GM18907 (cell line): ENCODE data around the gene TSHR.
"Not testable (repeated sequence)": the region's sequence is repeated elsewhere in the genome, so short reads cannot be mapped to it uniquely, and the experiment has no call there.

Experiments
- ATAC-seq: cut with Tn5 transposase; IDR thresholded peaks from one replicate; pipeline ENCODE4 v1.9.1; 2021; ENCODE audit warnings: mild to moderate bottlenecking, moderate library complexity; ENCODE audit not compliant: unreplicated experiment

The TSHR gene

GRCh38 chr14:80955416-80955941 lies at the start of gene TSHR:
TSS of gene TSHR (plus strand) at chr14:80955621. CDS start at chr14:80955681, 60 bp downstream.
- no peak for ATAC-seq

GRCh38 chr14:80906336-80906735 lies 49.1 kb upstream of the TSHR start:
- ATAC-seq: no peak

GRCh38 chr14:80906946-80907345 lies 48.5 kb upstream of the TSHR start:
- no peak for ATAC-seq

GRCh38 chr14:80912013-80912412 lies 43.4 kb upstream of the TSHR start:
- ATAC-seq: not testable (repeated sequence)

- ATAC-seq: no peak
Observed at GRCh38 chr14:80919622-80920021, 35.8 kb upstream of the TSHR start.

GRCh38 chr14:80923368-80923767 lies 32.1 kb upstream of the TSHR start:
- ATAC-seq: no peak

GRCh38 chr14:80924365-80925103 lies 30.9 kb upstream of the TSHR start:
- ATAC-seq: no peak

- no peak for ATAC-seq
Observed at GRCh38 chr14:80926397-80927082, 28.9 kb upstream of the TSHR start.

GRCh38 chr14:80927083-80927989 lies 28.1 kb upstream of the TSHR start:
- ATAC-seq: no peak

- ATAC-seq: no peak
Observed at GRCh38 chr14:80930095-80930494, 25.3 kb upstream of the TSHR start.

GRCh38 chr14:80930836-80931389 lies 24.5 kb upstream of the TSHR start:
- ATAC-seq: peak; percentile 99

GRCh38 chr14:80933282-80933681 lies 22.1 kb upstream of the TSHR start:
- no peak for ATAC-seq

GRCh38 chr14:80933686-80934085 lies 21.7 kb upstream of the TSHR start:
- ATAC-seq: no peak

- ATAC-seq: peak; percentile 36
Observed at GRCh38 chr14:80940146-80940545, 15.3 kb upstream of the TSHR start.

GRCh38 chr14:80941241-80942185 lies 13.9 kb upstream of the TSHR start, which contains the start of gene CEP128:
TSS of gene CEP128 (minus strand) at chr14:80941738.
- ATAC-seq: peak; percentile 98

GRCh38 chr14:80942191-80942600 lies 13.2 kb upstream of the TSHR start:
- ATAC-seq: peak; percentile 28

GRCh38 chr14:80944861-80945617 lies 10.4 kb upstream of the TSHR start:
- ATAC-seq: no peak

GRCh38 chr14:80946187-80946586 lies 9.2 kb upstream of the TSHR start:
- ATAC-seq: no peak

GRCh38 chr14:80946797-80947196 lies 8.6 kb upstream of the TSHR start:
- ATAC-seq: no peak
